Natural killer cell (primary cell): ENCODE results near the gene C6orf163. TPM values are rescaled to one million over a fixed set of nuclear protein-coding genes. Genes with fewer than 3 reads are reported as not detected.

Experiments used
- ATAC-seq, 3 donors: fragments of 150-1000 bp in 2 of 3; fragments of 200-7000 bp in 1 of 3; cut with Tn5 transposase; 1 replicate in 1 of 3; 2 replicates in 2 of 3; pipeline ENCODE4 v1.10.0; 2021; ENCODE audit warnings: mild to moderate bottlenecking in 2 of 3, moderate library complexity in 2 of 3
- DNase-seq, 2 donors: peaks; one replicate each; pipeline versions ENCODE4 v3.0.0 to v3.0.0-alpha.2; 2013 to 2021; ENCODE audit warnings: mixed read lengths in 1 of 2
- H3K27ac ChIP-seq: one replicate; pipeline ENCODE4 v1.5.1; 2013; ENCODE audit warnings: mild to moderate bottlenecking, low read length
- H3K27me3 ChIP-seq: one replicate; pipeline ENCODE4 v1.6.1; 2013; ENCODE audit warnings: low read length; ENCODE audit not compliant: control insufficient read depth, insufficient read depth
- H3K36me3 ChIP-seq: one replicate; pipeline ENCODE4 v1.6.1; 2013; ENCODE audit warnings: low read length; ENCODE audit not compliant: control insufficient read depth, insufficient read depth
- H3K4me1 ChIP-seq: one replicate; pipeline ENCODE4 v1.6.1; 2013; ENCODE audit warnings: low read length; ENCODE audit not compliant: control insufficient read depth, insufficient read depth
- H3K4me3 ChIP-seq: one replicate; pipeline ENCODE4 v1.5.1; 2013; ENCODE audit warnings: low read length
- H3K9me3 ChIP-seq: one replicate; pipeline ENCODE4 v1.6.1; 2013; ENCODE audit warnings: low read length; ENCODE audit not compliant: control insufficient read depth, insufficient read depth
- H3K27ac Mint-ChIP-seq, 2 donors: one replicate each; pipeline ENCODE4 v1.8.0; 2022; ENCODE audit warnings: mild to moderate bottlenecking in 2 of 2, mixed read lengths in 2 of 2, moderate library complexity in 1 of 2
- H3K27me3 Mint-ChIP-seq, 2 donors: one replicate each; pipeline ENCODE4 v1.8.0; 2022; ENCODE audit warnings: low read depth in 2 of 2, mixed read lengths in 2 of 2
- H3K36me3 Mint-ChIP-seq: one replicate; pipeline ENCODE4 v1.8.0; 2022; ENCODE audit warnings: mixed read lengths
- H3K4me1 Mint-ChIP-seq, 2 donors: one replicate each; pipeline ENCODE4 v1.8.0; 2022; ENCODE audit warnings: mixed read lengths in 2 of 2
- H3K4me3 Mint-ChIP-seq: one replicate; pipeline ENCODE4 v1.8.0; 2022; ENCODE audit warnings: mild to moderate bottlenecking, moderate library complexity, mixed read lengths
- H3K9me3 Mint-ChIP-seq, 2 donors: one replicate each; pipeline ENCODE4 v1.8.0; 2022; ENCODE audit warnings: mixed read lengths in 2 of 2
- WGBS: methylation state at CpG from one replicate; pipeline ENCODE4 v1.1.7; 2013; ENCODE audit warnings: missing lambda C conversion rate; ENCODE audit not compliant: insufficient coverage; 5-methylcytosine and 5-hydroxymethylcytosine counted together
- intact Hi-C: fragments of 100-400 bp; cut with micrococcal nuclease; formaldehyde crosslinking; loops from one replicate; pipeline ENCODE4 v1.14.2; 2022
- total RNA-seq, 4 donors: library from RNA; stranded (reverse); fragments of 120-200 nt in 1 of 4; gene quantifications; one replicate each; pipeline versions ENCODE4 v1.2.3 to v1.2.4, GENCODE V29; 2013 to 2022
- TF ChIP-seq, protein P1 (sequence below): fragments of 200-600 bp; IDR thresholded peaks from one replicate; pipeline ENCODE4 v1.8.0; 2022; ENCODE audit warnings: antibody characterized with exemption

C6orf163 gene
- total RNA-seq, 3 donors from 2014 or later (not counting 1 experiment from before 2014, with no cell fraction given): 1.8 to 3.2 (median 2.3) TPM

- ATAC-seq (peak in 1 of 3 donors; percentile 3), DNase-seq (no peak)
- Mint-ChIP-seq H3K4me1 (peaks cover 6 to 16% of the 10 kb centered on the region in 2 donors), H3K36me3 (no peaks in the 10 kb centered on the region), H3K4me3 (peak overlapping the region; percentile 91), H3K9me3 (no peaks in the 10 kb centered on the region), H3K27me3 (peaks cover 9 to 27% of the 10 kb centered on the region in 2 donors), H3K27ac (peak overlapping the region; percentile 78)
- intact Hi-C loops: loop anchor here (5.0 to 10.0 kb wide), 3 partner anchors 65 to 1677 kb away; partner anchors contain the start of genes PNRC1, SLC35A1 and ZNF292
- H3K27me3 ChIP-seq: peaks cover 10% of the 10 kb centered on the region
- TF ChIP-seq, protein P1, sequence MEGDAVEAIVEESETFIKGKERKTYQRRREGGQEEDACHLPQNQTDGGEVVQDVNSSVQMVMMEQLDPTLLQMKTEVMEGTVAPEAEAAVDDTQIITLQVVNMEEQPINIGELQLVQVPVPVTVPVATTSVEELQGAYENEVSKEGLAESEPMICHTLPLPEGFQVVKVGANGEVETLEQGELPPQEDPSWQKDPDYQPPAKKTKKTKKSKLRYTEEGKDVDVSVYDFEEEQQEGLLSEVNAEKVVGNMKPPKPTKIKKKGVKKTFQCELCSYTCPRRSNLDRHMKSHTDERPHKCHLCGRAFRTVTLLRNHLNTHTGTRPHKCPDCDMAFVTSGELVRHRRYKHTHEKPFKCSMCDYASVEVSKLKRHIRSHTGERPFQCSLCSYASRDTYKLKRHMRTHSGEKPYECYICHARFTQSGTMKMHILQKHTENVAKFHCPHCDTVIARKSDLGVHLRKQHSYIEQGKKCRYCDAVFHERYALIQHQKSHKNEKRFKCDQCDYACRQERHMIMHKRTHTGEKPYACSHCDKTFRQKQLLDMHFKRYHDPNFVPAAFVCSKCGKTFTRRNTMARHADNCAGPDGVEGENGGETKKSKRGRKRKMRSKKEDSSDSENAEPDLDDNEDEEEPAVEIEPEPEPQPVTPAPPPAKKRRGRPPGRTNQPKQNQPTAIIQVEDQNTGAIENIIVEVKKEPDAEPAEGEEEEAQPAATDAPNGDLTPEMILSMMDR: no peak
- H3K27ac ChIP-seq: no peak overlapping the region
- no peaks in the 10 kb centered on the region for H3K36me3 ChIP-seq
- 0% methylated on average over 10 of the region's 10 CpGs for WGBS
- H3K9me3 ChIP-seq: no peaks in the 10 kb centered on the region
- peak overlapping the region; percentile 55 for H3K4me3 ChIP-seq
- H3K4me1 ChIP-seq: peaks cover 12% of the 10 kb centered on the region
These were observed 62.9 kb downstream of the C6orf163 start for GRCh38 chr6:87407561-87407900.

DNA sequence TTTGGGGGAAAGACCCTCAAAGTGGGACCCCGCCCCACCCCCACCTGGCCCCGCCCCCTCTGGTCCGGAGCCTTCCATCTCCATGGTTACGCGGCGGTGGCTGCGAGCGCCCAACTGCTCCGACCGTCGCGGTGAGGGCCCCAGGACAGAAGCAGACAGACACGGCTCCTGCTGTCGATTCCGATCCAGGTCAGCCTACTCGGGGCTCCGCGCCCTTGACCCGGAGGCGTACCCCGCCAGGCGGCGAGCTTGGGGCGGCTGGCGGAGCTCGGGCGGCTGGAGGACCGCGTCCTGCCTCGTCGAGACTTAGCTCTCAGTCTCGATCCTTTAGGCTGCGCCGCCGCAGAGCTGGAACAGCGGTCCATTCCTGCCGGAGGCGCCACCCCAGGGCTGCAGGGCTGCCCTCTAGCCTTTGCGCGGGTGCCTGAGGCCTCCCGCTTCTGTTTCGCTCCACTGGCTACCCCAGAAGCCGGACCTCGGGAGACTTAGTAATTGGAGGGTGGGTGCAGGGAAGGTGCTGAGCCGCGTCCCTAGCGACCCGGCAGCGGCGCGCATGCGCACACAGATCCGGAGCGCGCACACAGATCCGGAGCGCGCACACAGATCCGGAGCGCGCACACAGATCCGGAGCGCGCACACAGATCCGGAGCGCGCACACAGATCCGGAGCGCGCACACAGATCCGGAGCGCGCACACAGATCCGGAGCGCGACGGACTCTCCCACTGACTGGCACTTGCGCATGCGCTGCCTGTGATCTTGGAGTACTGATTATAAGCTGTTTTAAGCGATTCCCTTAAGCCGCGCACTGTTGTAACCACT, 63.5 kb downstream of the C6orf163 start, which contains the start of gene CFAP206:
Gene CFAP206, plus strand, starts transcription at position 72 of the 820 bp plus-strand sequence. CDS start 1,868 bp downstream, outside the sequence.
- TF ChIP-seq, protein P1: no peak
- Histone ChIP-seq H3K27ac (peak within 1 kb of the TSS; percentile 48), H3K4me3 (peak within 1 kb of the TSS; percentile 55), H3K27me3 (peaks cover 10% of the 10 kb centered on the region), H3K9me3 (no peaks in the 10 kb centered on the region), H3K4me1 (peaks cover 12% of the 10 kb centered on the region), H3K36me3 (no peaks in the 10 kb centered on the region)
- peaks cover 6 to 16% of the 10 kb centered on the region in 2 donors for H3K4me1 Mint-ChIP-seq
- under 1% methylated on average over 65 of the region's 82 CpGs for WGBS
- ATAC-seq: peak; percentile 79 to 93 (median 83)
- H3K27ac Mint-ChIP-seq: peak within 1 kb of the TSS; percentile 78
- peak; percentile 76 to 93 for DNase-seq
- peaks cover 9 to 32% of the 10 kb centered on the region in 2 donors for H3K27me3 Mint-ChIP-seq
- H3K9me3 Mint-ChIP-seq: no peaks in the 10 kb centered on the region
- peak within 1 kb of the TSS; percentile 91 for H3K4me3 Mint-ChIP-seq
- intact Hi-C loops: loop anchor here (5.0 to 10.0 kb wide), 3 partner anchors 64 to 1677 kb away; partner anchors contain the start of genes PNRC1, SLC35A1 and ZNF292
- H3K36me3 Mint-ChIP-seq: no peaks in the 10 kb centered on the region

DNA sequence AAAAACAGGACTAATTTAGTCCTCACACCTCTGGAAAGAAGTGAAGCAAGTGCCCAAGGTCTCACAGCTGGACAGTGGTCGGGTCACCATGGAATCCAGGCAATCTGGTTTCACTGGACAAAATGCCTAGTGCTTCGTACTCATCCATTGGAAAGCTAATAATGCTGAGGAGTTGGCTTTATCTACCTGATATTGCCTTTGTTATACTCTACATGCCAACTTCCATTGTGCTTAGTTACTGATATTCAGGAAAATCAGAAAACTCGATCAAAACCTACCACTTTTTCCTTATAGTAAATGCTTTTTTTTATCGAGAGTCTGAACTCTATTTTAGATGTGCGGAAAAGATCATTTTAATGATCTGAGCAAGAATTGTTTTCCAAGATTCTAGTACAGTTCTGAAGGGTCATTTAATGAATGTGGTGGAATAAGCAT, 64.1 kb downstream of the C6orf163 start:
- TF ChIP-seq, protein P1: no peak
- Mint-ChIP-seq H3K4me1 (peaks cover 6 to 16% of the 10 kb centered on the region in 2 donors), H3K36me3 (no peaks in the 10 kb centered on the region), H3K4me3 (peak overlapping the region; percentile 91), H3K9me3 (no peaks in the 10 kb centered on the region), H3K27me3 (peaks cover 9 to 33% of the 10 kb centered on the region in 2 donors), H3K27ac (peak overlapping the region; percentile 78)
- peak overlapping the region; percentile 55 for H3K4me3 ChIP-seq
- ATAC-seq (no peak), DNase-seq (no peak)
- H3K4me1 ChIP-seq: peaks cover 12% of the 10 kb centered on the region
- peak overlapping the region; percentile 19 for H3K27ac ChIP-seq
- 0% methylated on average over 2 of the region's 5 CpGs for WGBS
- H3K36me3 ChIP-seq: no peaks in the 10 kb centered on the region
- intact Hi-C loops: loop anchor here (5.0 to 10.0 kb wide), 3 partner anchors 64 to 1676 kb away; partner anchors contain the start of genes PNRC1, SLC35A1 and ZNF292
- no peaks in the 10 kb centered on the region for H3K9me3 ChIP-seq
- H3K27me3 ChIP-seq: peaks cover 10% of the 10 kb centered on the region

Other genes with a start within 250 kb of the C6orf163 start
- gene CGA, start 249.7 kb upstream of the C6orf163 start, total RNA-seq: not detected
- gene ZNF292, start 189.2 kb upstream of the C6orf163 start, total RNA-seq: 10 to 100 TPM; 78.7 to 90.4 (median 89.4) TPM
- gene SMIM8, start 22.2 kb upstream of the C6orf163 start, total RNA-seq: 10 to 100 TPM in 1 of 3 donors, 1 to 10 TPM in 2; 8.0 to 11.1 (median 9.5) TPM
- not detected for gene GJB7, start 15.5 kb upstream of the C6orf163 start, total RNA-seq
- gene CFAP206, start 63.2 kb downstream of the C6orf163 start, total RNA-seq: not detected
- gene SLC35A1, start 128.2 kb downstream of the C6orf163 start, total RNA-seq: 10 to 100 TPM; 10.9 to 14.8 (median 13.4) TPM
- 10 to 100 TPM; 21.8 to 26.5 (median 24.2) TPM for gene RARS2, start 245.2 kb downstream of the C6orf163 start, total RNA-seq
- gene ORC3, start 245.3 kb downstream of the C6orf163 start, total RNA-seq: 10 to 100 TPM; 13.1 to 13.4 (median 13.3) TPM